Cardiac muscle cell (in vitro differentiated cells and primary cell): ENCODE data around the gene PCNX2. TPM values are rescaled to one million over a fixed set of nuclear protein-coding genes. Genes with fewer than 3 reads are reported as not detected.

Experiments used
- DNase-seq, 2 donors: peaks; one replicate each; pipeline versions ENCODE4 v3.0.0 to v3.0.0-alpha.2; 2010 to 2017; ENCODE audit warnings: low read depth in 1 of 2, low spot score in 1 of 2
- H3K27ac ChIP-seq: fragments of 200-600 bp; sonication (generic); 2 replicates; pipeline ENCODE4 v1.5.1; 2016
- H3K27me3 ChIP-seq: fragments of 200-600 bp; sonication (generic); 2 replicates; pipeline ENCODE4 v1.6.0; 2016; ENCODE audit warnings: control low read depth
- H3K36me3 ChIP-seq: fragments of 200-600 bp; sonication (generic); 2 replicates; pipeline ENCODE4 v1.5.1; 2016; ENCODE audit warnings: control low read depth
- H3K4me1 ChIP-seq: fragments of 200-600 bp; sonication (generic); 2 replicates; pipeline ENCODE4 v1.8.1; 2017; ENCODE audit warnings: low read depth, mild to moderate bottlenecking, mixed run types
- H3K4me3 ChIP-seq: fragments of 200-600 bp; sonication (generic); 2 replicates; pipeline ENCODE4 v1.5.1; 2016; ENCODE audit warnings: mild to moderate bottlenecking
- H3K9me3 ChIP-seq: fragments of 200-600 bp; sonication (generic); 2 replicates; pipeline ENCODE4 v1.5.1; 2017; ENCODE audit warnings: low read depth, mild to moderate bottlenecking, control low read depth
- polyA plus RNA-seq: library from polyadenylated mRNA; unstranded; fragments of >200 nt; fragmentation: Nextera tagmentation; extraction: Ambion mirVana; gene quantifications from 2 replicates; pipeline ENCODE4 v1.2.1, GENCODE V29; 2016
- total RNA-seq: library from RNA; depleted of rRNA; stranded (reverse); fragments of >200 nt; gene quantifications from 2 replicates; pipeline ENCODE4 v1.2.3, GENCODE V29; 2016
- TF ChIP-seq, protein P1 (sequence below): IDR thresholded peaks from 2 replicates; pipeline ENCODE4 v1.5.1; 2012; ENCODE audit warnings: low read depth, mild to moderate bottlenecking, low read length

PCNX2 gene
- total and polyA plus RNA-seq, 2 experiments from 2014 or later = 3.9 to 5.1 TPM

DNA sequence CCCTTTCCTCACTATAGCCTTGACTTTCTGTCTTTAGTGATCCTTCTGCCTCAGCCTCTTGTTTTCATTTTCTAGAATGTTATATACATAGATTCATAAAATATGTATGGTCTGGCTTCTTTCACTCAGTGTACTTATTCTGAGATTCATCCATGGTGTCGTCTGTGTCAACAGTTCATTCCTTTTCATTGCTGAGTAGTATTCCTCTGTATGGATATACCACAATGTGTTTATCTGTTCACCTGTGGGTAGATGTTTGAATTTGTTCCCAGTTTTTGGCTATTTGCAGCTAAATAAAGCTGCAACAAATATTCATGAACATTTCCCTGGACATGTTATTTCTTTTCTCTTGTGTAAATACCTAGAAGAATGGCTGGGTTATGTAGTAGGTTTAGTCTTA is 131.8 kb downstream of the PCNX2 start:
- Histone ChIP-seq H3K36me3 (no peaks in the 10 kb centered on the region), H3K4me1 (no peaks in the 10 kb centered on the region), H3K4me3 (no peak overlapping the region), H3K27ac (no peak overlapping the region), H3K27me3 (no peaks in the 10 kb centered on the region), H3K9me3 (no peaks in the 10 kb centered on the region)
- TF ChIP-seq, protein P1, sequence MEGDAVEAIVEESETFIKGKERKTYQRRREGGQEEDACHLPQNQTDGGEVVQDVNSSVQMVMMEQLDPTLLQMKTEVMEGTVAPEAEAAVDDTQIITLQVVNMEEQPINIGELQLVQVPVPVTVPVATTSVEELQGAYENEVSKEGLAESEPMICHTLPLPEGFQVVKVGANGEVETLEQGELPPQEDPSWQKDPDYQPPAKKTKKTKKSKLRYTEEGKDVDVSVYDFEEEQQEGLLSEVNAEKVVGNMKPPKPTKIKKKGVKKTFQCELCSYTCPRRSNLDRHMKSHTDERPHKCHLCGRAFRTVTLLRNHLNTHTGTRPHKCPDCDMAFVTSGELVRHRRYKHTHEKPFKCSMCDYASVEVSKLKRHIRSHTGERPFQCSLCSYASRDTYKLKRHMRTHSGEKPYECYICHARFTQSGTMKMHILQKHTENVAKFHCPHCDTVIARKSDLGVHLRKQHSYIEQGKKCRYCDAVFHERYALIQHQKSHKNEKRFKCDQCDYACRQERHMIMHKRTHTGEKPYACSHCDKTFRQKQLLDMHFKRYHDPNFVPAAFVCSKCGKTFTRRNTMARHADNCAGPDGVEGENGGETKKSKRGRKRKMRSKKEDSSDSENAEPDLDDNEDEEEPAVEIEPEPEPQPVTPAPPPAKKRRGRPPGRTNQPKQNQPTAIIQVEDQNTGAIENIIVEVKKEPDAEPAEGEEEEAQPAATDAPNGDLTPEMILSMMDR = no peak
- DNase-seq = no peak

DNA sequence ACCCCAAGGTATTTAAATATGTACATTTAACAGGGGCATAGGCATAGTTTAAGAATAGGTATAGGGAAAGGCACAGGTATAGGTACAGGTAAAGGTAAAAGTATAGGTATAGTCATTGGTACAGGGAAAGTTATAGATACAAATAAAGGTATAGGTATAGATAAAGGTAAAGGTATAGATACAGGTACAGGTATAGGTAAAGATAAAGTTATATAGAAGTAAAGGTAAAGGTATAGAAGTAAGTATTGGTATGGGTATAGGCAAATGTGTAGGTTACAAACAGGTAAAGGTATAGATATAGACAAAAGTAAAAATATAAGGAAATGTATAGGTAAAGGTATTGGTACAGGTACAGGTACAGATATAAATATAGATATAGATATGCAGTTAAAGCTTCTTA is 137.2 kb downstream of the PCNX2 start:
- no peak overlapping the region for H3K27ac ChIP-seq
- no peaks in the 10 kb centered on the region for H3K36me3 ChIP-seq
- H3K9me3 ChIP-seq = no peaks in the 10 kb centered on the region
- TF ChIP-seq, protein P1 = no peak
- no peak for DNase-seq
- no peak overlapping the region for H3K4me3 ChIP-seq
- H3K27me3 ChIP-seq = no peaks in the 10 kb centered on the region
- H3K4me1 ChIP-seq = no peaks in the 10 kb centered on the region

DNA sequence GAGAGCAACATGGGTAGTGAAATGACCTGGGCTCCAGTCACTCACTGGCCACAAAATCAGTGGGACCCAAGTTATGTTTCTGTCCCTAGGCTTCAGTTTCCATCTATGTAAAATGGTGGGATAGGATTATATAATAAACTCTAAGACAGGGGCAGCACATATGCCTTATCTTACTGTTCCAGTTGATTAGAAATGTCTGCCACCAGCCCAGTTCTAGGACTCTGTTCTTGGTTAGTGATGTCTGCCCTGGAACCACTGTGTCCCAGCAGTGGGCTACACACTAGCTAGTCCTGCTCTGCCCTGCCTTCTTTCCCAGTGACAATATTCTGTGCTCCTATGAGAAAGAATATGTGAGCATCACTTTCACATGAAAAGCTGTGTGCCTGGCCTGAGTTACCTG is 138.3 kb downstream of the PCNX2 start:
- TF ChIP-seq, protein P1 = no peak
- no peaks in the 10 kb centered on the region for H3K4me1 ChIP-seq
- H3K36me3 ChIP-seq = no peaks in the 10 kb centered on the region
- H3K27me3 ChIP-seq = no peaks in the 10 kb centered on the region
- no peaks in the 10 kb centered on the region for H3K9me3 ChIP-seq
- H3K4me3 ChIP-seq = no peak overlapping the region
- H3K27ac ChIP-seq = no peak overlapping the region
- DNase-seq = no peak

DNA sequence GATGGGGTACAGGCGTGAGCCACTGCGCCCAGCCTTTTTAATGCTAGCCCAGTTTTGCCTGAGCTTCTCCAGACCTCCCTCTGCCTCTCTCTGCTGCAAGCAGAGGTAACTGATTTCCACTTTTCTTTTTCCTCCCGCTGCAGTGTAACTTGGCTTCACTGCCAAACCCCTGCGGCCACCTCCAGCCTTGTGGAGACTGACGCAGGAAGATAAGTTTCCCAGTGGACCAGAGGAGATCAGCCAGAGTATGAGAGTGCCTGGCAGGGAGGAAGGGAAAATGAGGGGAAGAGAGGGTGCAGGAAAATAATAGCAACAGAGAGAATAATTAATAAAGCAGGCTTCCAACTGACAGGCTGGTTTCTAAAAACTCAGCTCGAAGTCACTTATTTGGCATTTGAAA is 143.7 kb downstream of the PCNX2 start:
- Histone ChIP-seq H3K4me1 (no peaks in the 10 kb centered on the region), H3K27ac (no peak overlapping the region), H3K9me3 (no peaks in the 10 kb centered on the region), H3K27me3 (no peaks in the 10 kb centered on the region), H3K4me3 (no peak overlapping the region), H3K36me3 (no peaks in the 10 kb centered on the region)
- TF ChIP-seq, protein P1 = no peak
- DNase-seq = peak in 1 of 2 donors; percentile 89

DNA sequence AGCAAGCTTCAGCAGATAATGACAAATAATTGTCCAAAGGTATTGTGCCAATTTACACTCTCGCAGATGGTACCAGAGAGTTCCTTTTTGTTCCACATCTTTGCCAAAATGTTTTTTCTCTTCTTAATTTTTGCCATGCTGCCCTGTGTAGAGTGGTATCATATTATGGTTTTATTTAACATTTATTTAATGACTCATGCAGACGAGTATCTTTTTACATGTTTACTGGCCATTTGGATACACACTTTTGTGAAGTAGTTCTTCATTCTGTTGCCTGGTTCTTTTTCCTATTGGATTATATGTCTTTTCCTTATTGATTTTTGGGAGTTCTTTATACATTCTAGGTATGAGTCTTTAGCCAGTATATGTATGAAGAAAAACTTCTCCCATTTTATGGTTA is 151.1 kb downstream of the PCNX2 start:
- no peak for DNase-seq
- no peaks in the 10 kb centered on the region for H3K4me1 ChIP-seq
- TF ChIP-seq, protein P1 = no peak
- H3K27me3 ChIP-seq = no peaks in the 10 kb centered on the region
- no peaks in the 10 kb centered on the region for H3K36me3 ChIP-seq
- H3K4me3 ChIP-seq = no peak overlapping the region
- H3K9me3 ChIP-seq = no peaks in the 10 kb centered on the region
- no peak overlapping the region for H3K27ac ChIP-seq

DNA sequence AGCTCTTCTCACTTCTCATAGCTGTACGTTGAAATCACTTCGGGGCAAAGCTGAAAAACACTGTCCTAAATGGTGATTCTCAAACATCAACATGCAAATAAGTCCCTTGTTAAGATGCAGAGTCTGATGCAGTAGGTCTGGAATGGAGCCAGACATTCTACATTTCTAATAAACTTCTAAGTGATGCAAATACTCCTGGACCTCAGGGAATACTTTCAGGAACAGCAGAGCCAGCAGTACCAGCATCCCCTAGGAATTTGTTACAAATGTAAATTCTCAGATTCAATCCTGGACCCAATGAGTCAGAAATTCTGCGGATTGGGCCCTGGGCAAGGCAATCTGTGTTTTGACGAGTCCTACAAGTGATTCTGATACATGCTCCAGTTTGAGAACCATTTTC is 152.3 kb downstream of the PCNX2 start:
- DNase-seq = peak in 1 of 2 donors; percentile 29
- TF ChIP-seq, protein P1 = no peak
- H3K4me3 ChIP-seq = no peak overlapping the region
- no peaks in the 10 kb centered on the region for H3K9me3 ChIP-seq
- no peak overlapping the region for H3K27ac ChIP-seq
- no peaks in the 10 kb centered on the region for H3K4me1 ChIP-seq
- H3K36me3 ChIP-seq = no peaks in the 10 kb centered on the region
- no peaks in the 10 kb centered on the region for H3K27me3 ChIP-seq
